Measurements from ENCODE around the gene PRR19. TPM values are rescaled to one million over a fixed set of nuclear protein-coding genes. Genes with fewer than 3 reads are reported as not detected.
A peak's percentile ranks its signal among the peaks of the same experiment; 100 is the strongest.

PRR19 gene, protein sequence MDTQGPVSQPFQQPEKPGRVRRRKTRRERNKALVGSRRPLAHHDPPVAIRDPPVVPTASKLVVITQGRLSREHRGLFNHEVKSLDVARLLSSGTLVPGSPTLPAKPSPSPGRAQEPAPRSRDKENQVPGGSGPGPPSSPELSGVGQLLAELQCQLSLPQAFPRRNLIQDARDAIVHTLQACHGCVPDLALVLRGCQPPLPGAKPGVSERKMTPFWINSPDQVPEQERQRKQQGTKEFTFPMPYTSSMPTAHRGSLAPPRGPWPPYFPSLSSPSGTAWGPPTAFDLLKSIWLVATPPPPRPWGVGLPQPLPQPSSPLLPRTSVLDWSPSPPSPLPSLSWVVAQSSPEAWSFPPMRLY
- total RNA-seq (ENCODE audit: low replicate concordance): 2.2 and 2.4 TPM in 2 replicates
- long read RNA-seq: 0 reads

DNA sequence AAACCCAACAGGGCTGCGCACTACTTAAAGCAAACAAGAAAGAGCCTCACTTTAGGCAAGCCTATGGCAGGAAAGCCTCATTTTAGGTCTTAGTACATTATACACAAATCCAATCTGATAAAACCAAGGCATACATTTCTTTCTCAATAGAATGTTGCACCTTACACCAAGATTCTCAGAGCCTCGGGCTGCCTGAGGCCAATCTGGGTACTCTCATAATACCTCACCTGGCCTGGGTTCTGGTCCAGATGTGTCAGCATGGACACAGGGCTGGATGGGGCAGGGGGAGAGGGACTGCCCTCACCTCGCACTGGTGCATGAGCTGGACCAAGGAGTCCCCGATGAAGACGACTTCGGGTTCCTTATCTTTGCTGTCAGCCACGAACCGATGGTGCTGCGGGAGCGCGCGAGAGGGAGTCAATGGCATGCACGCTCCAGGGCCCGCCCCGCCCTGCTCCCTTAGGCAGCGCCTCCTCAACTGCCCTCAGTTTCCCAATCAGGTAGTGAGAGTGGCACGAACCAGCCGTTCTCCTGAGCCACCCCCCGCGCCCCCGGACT is at the start of gene PRR19:
Gene PRR19 (plus strand): TSS at position 487 of the 558 bp plus-strand sequence. CDS start 7,453 bp downstream, outside the sequence.
- no peak for DNase-seq (ENCODE audit: extremely low spot score, unreplicated experiment)
- TF ChIP-seq, protein P1, sequence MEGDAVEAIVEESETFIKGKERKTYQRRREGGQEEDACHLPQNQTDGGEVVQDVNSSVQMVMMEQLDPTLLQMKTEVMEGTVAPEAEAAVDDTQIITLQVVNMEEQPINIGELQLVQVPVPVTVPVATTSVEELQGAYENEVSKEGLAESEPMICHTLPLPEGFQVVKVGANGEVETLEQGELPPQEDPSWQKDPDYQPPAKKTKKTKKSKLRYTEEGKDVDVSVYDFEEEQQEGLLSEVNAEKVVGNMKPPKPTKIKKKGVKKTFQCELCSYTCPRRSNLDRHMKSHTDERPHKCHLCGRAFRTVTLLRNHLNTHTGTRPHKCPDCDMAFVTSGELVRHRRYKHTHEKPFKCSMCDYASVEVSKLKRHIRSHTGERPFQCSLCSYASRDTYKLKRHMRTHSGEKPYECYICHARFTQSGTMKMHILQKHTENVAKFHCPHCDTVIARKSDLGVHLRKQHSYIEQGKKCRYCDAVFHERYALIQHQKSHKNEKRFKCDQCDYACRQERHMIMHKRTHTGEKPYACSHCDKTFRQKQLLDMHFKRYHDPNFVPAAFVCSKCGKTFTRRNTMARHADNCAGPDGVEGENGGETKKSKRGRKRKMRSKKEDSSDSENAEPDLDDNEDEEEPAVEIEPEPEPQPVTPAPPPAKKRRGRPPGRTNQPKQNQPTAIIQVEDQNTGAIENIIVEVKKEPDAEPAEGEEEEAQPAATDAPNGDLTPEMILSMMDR (conservative IDR thresholded peaks at IDR 0.05): no peak
- H3K4me1 Mint-ChIP-seq (ENCODE audit: unreplicated experiment): peaks cover 17% of the 10 kb centered on the region

DNA sequence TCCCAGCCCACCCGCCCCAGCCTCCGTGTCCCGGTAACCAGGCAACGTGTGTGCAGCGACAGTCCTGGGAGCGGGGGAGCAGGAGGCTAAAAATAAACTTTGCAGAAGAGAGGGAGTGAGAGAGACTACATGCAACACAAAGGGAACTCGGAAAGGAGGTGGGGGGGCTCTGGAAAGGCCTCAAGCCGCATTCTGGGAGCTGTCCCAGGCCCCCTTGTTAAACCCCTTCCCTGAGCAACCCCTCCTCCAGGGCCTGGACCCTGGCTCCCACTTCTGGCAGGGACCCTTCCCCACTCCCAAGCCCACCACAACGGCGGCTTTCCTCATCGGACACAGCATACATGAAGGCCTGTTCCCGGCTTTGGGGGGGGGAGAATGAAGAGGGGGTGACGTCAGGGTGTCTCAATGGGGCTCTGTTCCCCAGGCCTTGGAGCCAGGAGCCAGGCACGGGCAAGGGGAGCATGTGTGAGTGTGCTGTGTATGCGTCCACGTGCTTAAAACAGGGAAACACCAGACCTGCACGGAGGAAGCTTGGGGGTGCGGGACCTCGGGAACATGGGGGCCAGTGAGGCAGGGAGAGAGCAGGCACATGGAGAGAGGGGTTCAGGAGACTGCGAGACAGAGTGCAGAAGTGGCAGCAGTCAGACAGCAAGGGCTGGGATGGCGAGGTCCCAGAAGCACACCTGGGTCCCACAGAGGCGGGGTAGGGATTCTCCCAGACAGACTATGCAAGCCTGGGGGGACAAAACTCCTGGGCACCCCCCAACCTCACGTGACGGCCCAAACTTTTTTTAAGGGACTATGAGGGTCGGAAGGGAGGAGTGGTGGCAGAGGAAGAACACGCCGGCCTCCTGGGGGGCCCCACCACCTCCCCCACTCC is 49.3 kb upstream of the PRR19 start:
- Mint-ChIP-seq H3K4me1 (ENCODE audit: unreplicated experiment) (peaks cover 22% of the 10 kb centered on the region), H3K36me3 (peaks cover 3% of the 10 kb centered on the region), H3K4me3 (peak overlapping the region; percentile 95), H3K9me3 (no peaks in the 10 kb centered on the region), H3K27ac (peak overlapping the region; percentile 95), H3K27me3 (no peaks in the 10 kb centered on the region)
- TF ChIP-seq, protein P1 (conservative IDR thresholded peaks at IDR 0.05): no peak
- DNase-seq (ENCODE audit: extremely low spot score, unreplicated experiment): no peak

More for the DNA sequence above, at the start of gene PRR19:
- Mint-ChIP-seq H3K4me3 (peak within 1 kb of the TSS; percentile 94), H3K27ac (peak within 1 kb of the TSS; percentile 87), H3K9me3 (no peaks in the 10 kb centered on the region), H3K36me3 (peaks cover 5% of the 10 kb centered on the region), H3K27me3 (no peaks in the 10 kb centered on the region)

DNA sequence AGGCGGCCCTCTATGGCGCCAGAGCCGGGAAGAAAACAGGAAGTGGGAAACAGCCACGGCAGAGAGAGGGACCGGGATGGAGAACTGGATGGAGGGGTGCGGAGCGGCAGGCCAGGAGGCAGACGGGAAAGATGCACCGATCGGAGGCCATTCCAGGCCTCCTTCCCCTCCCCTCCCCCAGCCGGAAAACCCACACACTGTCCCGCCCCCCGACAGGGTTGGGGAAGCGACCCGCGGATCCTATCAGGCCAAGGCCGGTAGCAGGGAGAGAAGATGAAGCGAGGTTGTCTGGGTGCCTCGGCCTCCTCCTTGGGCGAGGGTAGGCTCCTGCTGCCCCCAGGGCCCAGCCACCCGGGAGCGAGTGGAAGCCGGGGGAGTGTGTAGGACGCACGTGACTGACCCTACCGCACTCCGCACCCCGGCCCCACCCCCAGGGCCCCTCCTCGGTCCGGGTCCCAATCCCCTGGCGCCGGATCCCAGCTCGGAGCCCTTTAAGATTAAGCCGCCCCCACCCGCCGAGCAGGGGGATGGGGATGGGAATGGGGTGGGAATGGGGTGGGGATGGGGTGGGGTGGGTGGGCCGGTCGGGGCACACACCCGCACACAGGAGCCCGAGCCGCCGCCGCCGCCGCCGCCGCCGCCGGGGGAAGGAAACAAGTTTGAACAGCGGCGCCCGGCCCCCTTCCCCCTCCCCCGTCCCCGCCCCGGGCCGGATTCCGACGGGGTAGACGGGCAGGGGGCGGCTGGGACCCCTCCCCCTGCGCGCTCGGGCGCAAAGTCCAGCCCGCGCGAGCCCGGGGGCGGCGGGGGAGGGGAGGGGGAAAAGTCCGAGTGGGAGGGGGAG is 48.5 kb upstream of the PRR19 start:
- Mint-ChIP-seq H3K4me3 (peak overlapping the region; percentile 95), H3K27ac (peak overlapping the region; percentile 95), H3K9me3 (no peaks in the 10 kb centered on the region), H3K36me3 (peaks cover 3% of the 10 kb centered on the region), H3K27me3 (no peaks in the 10 kb centered on the region), H3K4me1 (ENCODE audit: unreplicated experiment) (peaks cover 22% of the 10 kb centered on the region)
- TF ChIP-seq, protein P1 (conservative IDR thresholded peaks at IDR 0.05): no peak
- DNase-seq (ENCODE audit: extremely low spot score, unreplicated experiment): peak; percentile 84

DNA sequence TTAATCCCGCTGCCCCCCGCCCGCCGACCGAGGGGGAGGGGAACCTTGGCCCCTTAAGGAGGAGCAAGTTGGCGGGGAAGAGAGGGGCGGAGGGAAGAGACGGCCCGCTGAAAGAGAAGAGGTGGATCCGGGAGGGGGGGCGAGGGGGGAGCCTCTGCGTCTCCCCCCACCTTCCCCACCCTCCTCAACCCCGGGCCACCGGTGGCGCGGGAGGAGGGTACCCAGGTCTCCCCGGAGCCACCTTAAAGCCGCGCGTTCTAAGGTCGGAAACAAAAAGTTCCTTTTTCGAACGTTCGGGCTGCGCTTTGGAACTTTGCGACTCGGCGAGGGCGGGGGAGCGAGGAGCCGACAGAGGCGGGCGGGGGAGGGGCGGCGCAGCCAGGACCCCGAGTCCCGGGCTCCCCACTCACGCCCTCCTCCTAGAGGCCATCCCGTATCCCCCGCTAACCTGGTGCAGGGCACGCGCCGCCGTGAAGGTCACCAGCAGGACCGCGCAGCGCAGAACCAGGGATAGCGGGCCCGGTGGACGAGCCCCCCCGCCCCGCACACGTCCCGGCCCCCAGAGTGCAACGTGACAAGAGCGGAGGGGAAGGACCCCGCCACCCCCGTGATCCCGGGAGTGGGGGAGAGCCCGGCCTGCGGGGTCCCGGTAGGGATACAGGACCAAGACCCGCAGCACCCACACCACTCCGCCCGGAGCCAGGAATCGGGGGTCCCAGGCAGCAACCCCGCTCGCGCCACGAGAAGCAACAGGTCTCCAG is 47.7 kb upstream of the PRR19 start:
- TF ChIP-seq, protein P1 (conservative IDR thresholded peaks at IDR 0.05): peak; percentile 32
- H3K9me3 Mint-ChIP-seq: no peaks in the 10 kb centered on the region
- peaks cover 22% of the 10 kb centered on the region for H3K4me1 Mint-ChIP-seq (ENCODE audit: unreplicated experiment)
- no peaks in the 10 kb centered on the region for H3K27me3 Mint-ChIP-seq
- no peak overlapping the region for H3K27ac Mint-ChIP-seq
- peaks cover 3% of the 10 kb centered on the region for H3K36me3 Mint-ChIP-seq
- peak overlapping the region; percentile 90 for H3K4me3 Mint-ChIP-seq
- peak; percentile 81 for DNase-seq (ENCODE audit: extremely low spot score, unreplicated experiment)

All from type B pancreatic cell (in vitro differentiated cells).